Measurements from ENCODE around the gene TRIM44.

Gene TRIM44

DNA sequence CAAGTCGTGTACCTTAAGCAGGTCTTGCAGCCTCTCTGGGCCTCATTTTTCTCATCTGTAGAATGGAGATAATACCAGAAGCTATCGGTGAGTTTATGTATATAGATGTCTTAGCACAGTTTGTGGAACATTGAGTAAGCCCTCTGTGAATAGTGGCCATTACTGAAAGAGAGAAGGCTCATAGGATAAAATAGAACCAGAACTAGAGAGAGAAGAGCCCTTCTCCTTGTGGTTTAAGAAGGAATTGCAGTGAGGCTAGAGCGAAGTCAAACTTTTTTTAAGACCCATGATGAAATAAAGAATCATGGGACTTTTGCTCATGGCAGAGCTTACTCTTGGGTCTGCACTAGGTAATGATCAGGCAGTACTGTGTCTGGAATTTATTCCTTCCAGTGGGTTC lies 137.1 kb downstream of the TRIM44 start:
- no peak overlapping the region for H3K4me2 ChIP-seq (ENCODE audit: low read length)
- H3K27me3 ChIP-seq (ENCODE audit: control insufficient read depth, insufficient read depth, low read length), result no peaks in the 10 kb centered on the region
- peaks cover 38% of the 10 kb centered on the region for H3K4me1 ChIP-seq (ENCODE audit: control insufficient read depth, insufficient read depth, low read length)

DNA sequence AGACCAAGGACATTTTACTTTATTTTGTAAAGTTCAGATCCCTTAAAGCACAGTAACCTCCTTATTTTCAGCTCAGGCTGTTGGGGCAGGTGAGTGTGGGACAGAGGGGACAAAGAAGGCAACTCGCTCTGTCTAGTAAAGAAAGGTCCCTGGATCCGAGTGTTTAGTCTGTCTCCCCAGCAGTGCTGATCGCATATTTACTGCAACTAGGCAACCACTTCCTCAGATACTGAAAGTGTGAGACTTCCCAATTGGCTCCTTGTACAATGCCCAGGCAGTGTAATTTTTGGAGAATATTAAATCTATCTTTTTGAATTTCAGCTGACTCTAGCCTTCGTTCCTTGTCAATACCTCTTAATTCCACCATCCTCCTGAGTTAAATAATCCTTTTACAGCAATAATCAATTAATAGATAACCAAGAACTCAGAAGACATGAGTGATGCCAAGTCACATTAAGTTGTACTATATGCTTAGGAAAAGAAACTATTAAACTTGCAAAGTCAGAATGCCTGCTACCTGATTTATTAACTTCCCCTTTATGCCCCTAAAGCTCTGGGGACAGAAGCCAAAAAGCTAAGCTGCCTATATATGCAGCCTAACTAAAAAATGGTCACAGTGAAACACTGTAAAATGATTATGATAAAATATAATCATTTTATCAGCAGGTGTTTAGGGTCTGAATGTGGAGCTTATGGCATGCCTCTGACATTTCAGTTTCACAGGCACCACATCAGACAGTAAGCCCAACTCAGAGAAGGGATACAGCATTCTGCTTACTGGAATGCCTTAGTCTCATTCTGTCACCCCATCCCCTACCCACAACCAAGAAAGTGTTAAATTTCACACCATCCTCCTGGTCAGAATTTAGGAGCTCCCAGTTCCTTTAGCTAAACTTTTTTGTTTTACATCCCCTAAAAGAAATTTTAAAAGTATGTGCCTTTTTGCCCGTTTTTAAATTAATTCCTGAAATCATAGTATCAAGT lies 138.7 kb downstream of the TRIM44 start:
- Histone ChIP-seq H3K4me2 (ENCODE audit: low read length) (no peak overlapping the region), H3K4me1 (ENCODE audit: control insufficient read depth, insufficient read depth, low read length) (peaks cover 24% of the 10 kb centered on the region), H3K9ac (ENCODE audit: low read depth, low read length) (no peak overlapping the region), H3K4me3 (ENCODE audit: low read length) (no peak overlapping the region), H3K27me3 (ENCODE audit: control insufficient read depth, insufficient read depth, low read length) (no peaks in the 10 kb centered on the region), H3K36me3 (ENCODE audit: insufficient read depth, low read length) (peaks cover 4% of the 10 kb centered on the region), H3K9me3 (replicated peaks; ENCODE audit: low read length) (no peaks in the 10 kb centered on the region)

More for the DNA sequence above, 137.1 kb downstream of the TRIM44 start:
- no peak overlapping the region for H3K9ac ChIP-seq (ENCODE audit: low read depth, low read length)
- no peaks in the 10 kb centered on the region for H3K9me3 ChIP-seq (replicated peaks; ENCODE audit: low read length)
- no peaks in the 10 kb centered on the region for H3K36me3 ChIP-seq (ENCODE audit: insufficient read depth, low read length)
- H3K4me3 ChIP-seq (ENCODE audit: low read length), result no peak overlapping the region

DNA sequence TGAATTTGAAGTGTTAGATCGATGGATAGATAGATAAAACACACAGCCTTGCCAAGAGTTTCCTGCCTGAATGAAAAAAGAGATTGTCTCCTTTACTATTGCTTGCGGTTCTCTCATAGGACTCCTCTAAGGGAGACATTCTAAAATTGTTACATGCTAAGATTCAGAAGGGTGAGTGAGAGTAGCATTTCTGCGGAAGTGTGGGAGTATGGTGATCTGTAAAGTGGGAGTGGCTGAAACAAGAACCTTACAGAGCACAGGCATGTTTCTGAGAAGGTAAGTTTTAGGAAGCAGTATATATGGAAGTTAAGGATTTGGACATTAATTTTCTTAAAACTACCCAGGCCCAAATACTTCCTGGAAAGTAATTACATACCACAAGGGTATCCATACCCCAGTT lies 139.6 kb downstream of the TRIM44 start:
- Histone ChIP-seq H3K9me3 (replicated peaks; ENCODE audit: low read length) (no peaks in the 10 kb centered on the region), H3K4me3 (ENCODE audit: low read length) (no peak overlapping the region), H3K27me3 (ENCODE audit: control insufficient read depth, insufficient read depth, low read length) (no peaks in the 10 kb centered on the region), H3K36me3 (ENCODE audit: insufficient read depth, low read length) (peaks cover 13% of the 10 kb centered on the region), H3K9ac (ENCODE audit: low read depth, low read length) (no peak overlapping the region), H3K4me1 (ENCODE audit: control insufficient read depth, insufficient read depth, low read length) (peaks cover 14% of the 10 kb centered on the region), H3K4me2 (ENCODE audit: low read length) (no peak overlapping the region)

DNA sequence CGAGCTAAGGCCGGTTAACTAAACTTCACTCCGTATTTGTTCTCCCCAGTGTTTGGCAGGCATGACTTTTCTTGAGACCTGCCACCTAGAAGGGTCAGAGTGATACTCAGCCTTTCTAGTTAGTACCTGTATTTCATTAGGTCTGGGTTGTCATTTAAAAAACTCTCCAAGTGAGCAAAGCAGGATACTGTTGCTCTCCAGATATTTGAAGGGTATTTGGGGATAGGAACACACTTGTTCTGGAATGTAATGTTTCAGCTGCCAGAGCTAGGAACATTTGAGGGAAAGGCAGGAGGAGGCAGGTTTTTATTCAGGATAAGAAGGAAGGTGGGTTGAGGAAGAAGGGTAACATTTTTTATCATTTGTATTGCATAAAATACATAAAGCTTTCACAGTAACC lies 140.1 kb downstream of the TRIM44 start:
- Histone ChIP-seq H3K4me2 (ENCODE audit: low read length) (no peak overlapping the region), H3K4me3 (ENCODE audit: low read length) (no peak overlapping the region), H3K9ac (ENCODE audit: low read depth, low read length) (no peak overlapping the region)

DNA sequence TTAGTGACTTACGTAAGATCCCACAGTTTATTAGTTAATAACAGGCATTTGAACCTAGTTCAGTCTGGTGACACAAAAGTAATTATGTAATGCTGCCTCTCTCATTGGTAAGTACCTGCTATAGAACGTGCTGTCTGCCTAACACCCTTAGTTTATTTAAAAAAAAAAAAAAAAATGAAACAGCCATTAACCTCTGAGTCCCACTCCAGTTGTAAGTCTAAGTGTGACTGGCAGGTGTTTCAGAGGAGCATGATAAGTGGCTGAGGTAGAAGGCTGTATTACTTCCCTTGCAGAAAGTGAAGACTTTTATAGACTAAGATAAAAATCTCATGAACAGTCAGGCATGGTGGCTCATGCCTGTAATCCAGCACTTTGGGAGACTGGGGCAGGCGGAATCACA lies 140.5 kb downstream of the TRIM44 start:
- H3K4me3 ChIP-seq (ENCODE audit: low read length), result no peak overlapping the region
- H3K9ac ChIP-seq (ENCODE audit: low read depth, low read length), result no peak overlapping the region
- H3K4me1 ChIP-seq (ENCODE audit: control insufficient read depth, insufficient read depth, low read length), result peaks cover 5% of the 10 kb centered on the region
- no peak overlapping the region for H3K4me2 ChIP-seq (ENCODE audit: low read length)
- peaks cover 14% of the 10 kb centered on the region for H3K36me3 ChIP-seq (ENCODE audit: insufficient read depth, low read length)
- H3K9me3 ChIP-seq (replicated peaks; ENCODE audit: low read length), result no peaks in the 10 kb centered on the region
- H3K27me3 ChIP-seq (ENCODE audit: control insufficient read depth, insufficient read depth, low read length), result no peaks in the 10 kb centered on the region

More for the DNA sequence above, 140.1 kb downstream of the TRIM44 start:
- peaks cover 14% of the 10 kb centered on the region for H3K36me3 ChIP-seq (ENCODE audit: insufficient read depth, low read length)
- no peaks in the 10 kb centered on the region for H3K27me3 ChIP-seq (ENCODE audit: control insufficient read depth, insufficient read depth, low read length)
- no peaks in the 10 kb centered on the region for H3K9me3 ChIP-seq (replicated peaks; ENCODE audit: low read length)
- H3K4me1 ChIP-seq (ENCODE audit: control insufficient read depth, insufficient read depth, low read length), result peaks cover 10% of the 10 kb centered on the region

DNA sequence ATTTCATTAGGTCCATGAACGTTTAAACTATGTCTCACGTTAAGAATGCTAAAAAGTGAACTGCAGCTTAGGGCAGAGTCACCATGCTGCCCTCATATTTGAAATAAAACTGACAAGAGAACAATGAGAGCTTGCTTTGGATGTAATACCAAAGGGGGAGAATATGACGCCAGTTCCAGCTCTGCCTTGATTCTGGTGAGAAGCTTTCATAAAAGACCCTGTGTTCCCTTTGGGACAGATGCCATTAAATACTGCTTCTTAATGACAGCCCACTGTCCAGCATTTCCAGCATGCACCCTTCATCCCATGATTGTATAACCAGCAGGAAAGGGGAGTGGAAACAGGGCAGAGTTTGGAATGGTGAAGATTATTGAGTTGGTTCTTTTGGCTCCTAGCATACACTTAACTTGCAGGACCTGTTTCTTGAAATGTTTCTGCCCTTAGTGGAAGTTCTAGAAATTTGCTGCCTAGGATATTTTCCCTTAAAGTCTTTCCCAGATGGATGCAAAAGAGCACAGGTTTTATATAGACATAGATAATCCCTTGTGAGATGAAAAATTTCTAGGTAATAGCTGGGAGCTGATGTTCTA lies 142.0 kb downstream of the TRIM44 start:
- H3K4me1 ChIP-seq (ENCODE audit: control insufficient read depth, insufficient read depth, low read length), result no peaks in the 10 kb centered on the region
- no peaks in the 10 kb centered on the region for H3K9me3 ChIP-seq (replicated peaks; ENCODE audit: low read length)
- no peak overlapping the region for H3K4me2 ChIP-seq (ENCODE audit: low read length)
- H3K4me3 ChIP-seq (ENCODE audit: low read length), result no peak overlapping the region
- no peak overlapping the region for H3K9ac ChIP-seq (ENCODE audit: low read depth, low read length)
- H3K36me3 ChIP-seq (ENCODE audit: insufficient read depth, low read length), result peaks cover 14% of the 10 kb centered on the region
- no peaks in the 10 kb centered on the region for H3K27me3 ChIP-seq (ENCODE audit: control insufficient read depth, insufficient read depth, low read length)

DNA sequence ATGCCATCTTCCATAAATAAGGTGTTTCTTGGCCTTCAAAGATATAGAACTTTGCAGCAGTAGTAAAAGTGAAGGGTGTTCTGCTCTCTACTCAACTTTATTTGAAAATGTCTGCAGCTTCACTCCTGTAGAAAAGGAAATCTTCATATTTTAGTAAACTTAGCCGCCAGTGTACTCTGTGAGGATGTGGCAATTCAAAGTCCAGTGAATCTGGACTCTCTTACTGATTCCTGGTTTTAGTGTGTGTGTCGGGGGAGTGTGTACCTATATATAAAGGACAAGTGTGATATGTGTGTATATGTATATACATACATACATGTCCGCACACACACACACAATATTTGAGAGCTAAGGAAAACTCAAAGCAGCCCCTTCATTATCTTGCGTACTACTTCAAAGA lies 147.0 kb downstream of the TRIM44 start:
- H3K4me2 ChIP-seq (ENCODE audit: low read length), result no peak overlapping the region
- no peak overlapping the region for H3K4me3 ChIP-seq (ENCODE audit: low read length)
- H3K9ac ChIP-seq (ENCODE audit: low read depth, low read length), result no peak overlapping the region
- peaks cover 21% of the 10 kb centered on the region for H3K36me3 ChIP-seq (ENCODE audit: insufficient read depth, low read length)
- no peaks in the 10 kb centered on the region for H3K4me1 ChIP-seq (ENCODE audit: control insufficient read depth, insufficient read depth, low read length)
- no peaks in the 10 kb centered on the region for H3K9me3 ChIP-seq (replicated peaks; ENCODE audit: low read length)
- H3K27me3 ChIP-seq (ENCODE audit: control insufficient read depth, insufficient read depth, low read length), result no peaks in the 10 kb centered on the region

DNA sequence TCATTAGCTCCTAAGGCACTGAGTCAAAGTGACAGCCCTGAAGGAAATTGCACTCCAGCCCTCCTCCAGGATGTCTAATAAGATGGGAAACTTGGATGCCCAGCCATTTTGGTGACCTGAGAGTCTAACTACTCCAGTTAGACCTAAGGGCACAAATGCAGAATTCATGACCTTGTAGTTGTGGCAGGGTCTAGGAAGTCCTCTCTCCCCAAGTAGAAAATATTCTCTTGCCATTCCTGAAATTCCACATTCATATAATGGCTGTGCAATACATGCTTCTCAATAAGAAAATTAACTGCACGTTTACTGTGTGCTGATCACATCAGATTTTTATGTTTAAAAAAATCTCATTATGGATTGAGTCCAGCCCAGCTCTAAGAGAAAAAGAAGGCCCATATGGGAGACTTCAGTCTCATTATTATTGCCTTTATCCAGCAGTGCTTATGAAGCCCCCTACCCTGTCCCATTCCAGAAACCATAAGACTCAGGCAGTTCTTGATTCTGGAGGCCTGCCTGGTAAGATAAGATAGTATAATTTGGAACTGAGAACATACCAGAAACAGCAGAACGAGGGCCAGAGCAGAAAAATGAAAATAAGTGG lies 147.6 kb downstream of the TRIM44 start:
- H3K27me3 ChIP-seq (ENCODE audit: control insufficient read depth, insufficient read depth, low read length), result no peaks in the 10 kb centered on the region
- H3K4me3 ChIP-seq (ENCODE audit: low read length), result no peak overlapping the region
- H3K9me3 ChIP-seq (replicated peaks; ENCODE audit: low read length), result no peaks in the 10 kb centered on the region
- no peaks in the 10 kb centered on the region for H3K4me1 ChIP-seq (ENCODE audit: control insufficient read depth, insufficient read depth, low read length)
- H3K4me2 ChIP-seq (ENCODE audit: low read length), result no peak overlapping the region
- H3K9ac ChIP-seq (ENCODE audit: low read depth, low read length), result no peak overlapping the region
- peaks cover 21% of the 10 kb centered on the region for H3K36me3 ChIP-seq (ENCODE audit: insufficient read depth, low read length)

DNA sequence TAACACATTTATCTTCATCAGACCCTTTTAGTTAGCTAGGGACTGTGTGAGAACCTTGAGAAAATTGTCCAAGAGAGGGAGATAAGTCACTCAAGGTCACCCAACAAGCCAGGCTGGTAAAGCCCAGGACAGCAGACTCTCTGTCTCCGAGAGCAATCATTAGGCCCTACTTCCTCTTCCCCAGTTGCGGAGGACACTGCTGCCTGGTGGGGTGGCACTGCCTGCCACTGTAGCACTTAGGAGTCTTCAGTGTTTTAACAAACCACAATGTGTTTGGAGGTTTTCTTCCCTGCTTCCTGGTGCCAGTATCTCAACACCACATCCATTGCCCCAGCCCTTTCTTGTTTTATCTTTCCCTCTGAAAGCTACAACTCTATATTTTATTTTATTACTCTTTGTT lies 149.2 kb downstream of the TRIM44 start:
- Histone ChIP-seq H3K27me3 (ENCODE audit: control insufficient read depth, insufficient read depth, low read length) (no peaks in the 10 kb centered on the region), H3K9ac (ENCODE audit: low read depth, low read length) (no peak overlapping the region), H3K4me3 (ENCODE audit: low read length) (no peak overlapping the region), H3K9me3 (replicated peaks; ENCODE audit: low read length) (no peaks in the 10 kb centered on the region), H3K36me3 (ENCODE audit: insufficient read depth, low read length) (peaks cover 12% of the 10 kb centered on the region), H3K4me1 (ENCODE audit: control insufficient read depth, insufficient read depth, low read length) (no peaks in the 10 kb centered on the region), H3K4me2 (ENCODE audit: low read length) (no peak overlapping the region)

DNA sequence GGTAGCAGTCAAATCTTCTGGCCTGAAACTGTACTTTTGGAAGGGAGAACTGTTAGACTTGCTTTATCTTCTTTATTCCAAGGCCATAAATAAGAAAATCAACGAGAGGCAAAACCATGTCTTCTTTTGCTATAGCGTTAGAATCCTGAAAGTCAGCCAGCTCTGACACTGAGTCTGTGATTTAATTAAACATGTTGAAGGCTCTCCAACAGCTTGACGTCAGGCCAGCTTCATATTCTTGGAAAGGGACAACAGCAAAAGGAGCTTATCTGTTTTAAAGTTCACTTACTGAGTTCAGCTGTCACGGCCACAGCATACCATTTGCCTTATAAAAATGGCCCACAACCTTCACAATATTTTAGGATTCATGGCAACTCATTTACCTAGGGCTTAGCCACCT lies 150.3 kb downstream of the TRIM44 start:
- Histone ChIP-seq H3K4me1 (ENCODE audit: control insufficient read depth, insufficient read depth, low read length) (no peaks in the 10 kb centered on the region), H3K4me3 (ENCODE audit: low read length) (no peak overlapping the region), H3K27me3 (ENCODE audit: control insufficient read depth, insufficient read depth, low read length) (no peaks in the 10 kb centered on the region), H3K9ac (ENCODE audit: low read depth, low read length) (no peak overlapping the region), H3K9me3 (replicated peaks; ENCODE audit: low read length) (no peaks in the 10 kb centered on the region), H3K36me3 (ENCODE audit: insufficient read depth, low read length) (peaks cover 7% of the 10 kb centered on the region), H3K4me2 (ENCODE audit: low read length) (no peak overlapping the region)

DNA sequence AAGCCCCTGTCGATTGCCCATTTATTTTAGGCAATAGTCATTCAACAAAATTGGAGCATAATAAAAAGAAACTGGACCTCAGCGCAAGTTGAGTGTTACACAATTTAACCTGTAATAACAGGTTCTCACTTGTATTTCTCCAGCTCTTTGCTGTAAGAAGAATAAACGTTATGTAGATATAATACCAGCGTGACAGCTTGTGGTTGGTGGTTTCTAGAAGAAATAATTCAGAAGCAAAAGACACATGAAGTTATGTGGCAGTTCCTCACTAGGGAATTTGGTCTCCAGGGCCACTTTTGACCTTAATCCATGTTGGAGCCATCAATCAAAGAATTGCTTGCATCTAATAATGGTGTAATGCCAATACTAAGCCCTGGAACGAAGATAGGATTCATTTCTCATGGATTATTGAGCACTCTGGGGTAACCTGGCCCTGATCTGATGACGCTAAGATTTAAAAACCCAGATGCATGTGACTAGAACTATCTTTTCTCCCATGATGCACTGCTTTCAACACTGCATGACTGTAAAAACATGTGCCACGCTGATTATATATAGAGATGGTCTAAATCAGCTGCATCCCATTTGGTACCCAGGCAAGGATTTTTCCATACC lies 151.6 kb downstream of the TRIM44 start:
- H3K4me3 ChIP-seq (ENCODE audit: low read length), result no peak overlapping the region
- no peaks in the 10 kb centered on the region for H3K27me3 ChIP-seq (ENCODE audit: control insufficient read depth, insufficient read depth, low read length)
- H3K9me3 ChIP-seq (replicated peaks; ENCODE audit: low read length), result no peaks in the 10 kb centered on the region
- H3K36me3 ChIP-seq (ENCODE audit: insufficient read depth, low read length), result peaks cover 7% of the 10 kb centered on the region
- H3K4me2 ChIP-seq (ENCODE audit: low read length), result no peak overlapping the region
- H3K4me1 ChIP-seq (ENCODE audit: control insufficient read depth, insufficient read depth, low read length), result no peaks in the 10 kb centered on the region
- H3K9ac ChIP-seq (ENCODE audit: low read depth, low read length), result no peak overlapping the region

All from skeletal muscle satellite cell (primary cell).